ENCODE measurements around the gene ZNF326. TPM values are rescaled to one million over a fixed set of nuclear protein-coding genes. Genes with fewer than 3 reads are reported as not detected.
"Not testable (repeated sequence)": the region's sequence is repeated elsewhere in the genome, so short reads cannot be mapped to it uniquely, and the experiment has no call there.

Gene ZNF326
- total RNA-seq, 5 donors from 2014 or later (not counting 1 experiment from before 2014, with no cell fraction given) = 16.4 to 41.3 (median 16.8) TPM

- H3K27me3 ChIP-seq (replicated peaks in 1 of 2; ENCODE audit: control insufficient read depth in 2 of 2, extremely low read depth in 1 of 2, insufficient read depth in 2 of 2, low read length in 1 of 2) = peaks cover 0 to 3% of the 10 kb centered on the region in 2 experiments
- Mint-ChIP-seq H3K27ac (no peak overlapping the region), H3K9me3 (no peaks in the 10 kb centered on the region), H3K27me3 (peaks cover 0 to 10% of the 10 kb centered on the region in 2 donors), H3K4me1 (no peaks in the 10 kb centered on the region), H3K36me3 (no peaks in the 10 kb centered on the region), H3K4me3 (no peak overlapping the region)
- WGBS (ENCODE audit: insufficient coverage) = no CpG with 5 or more reads among the region's 3 CpGs
- no peaks in the 10 kb centered on the region for H3K36me3 ChIP-seq (ENCODE audit: control insufficient read depth in 2 of 2, extremely low read depth in 1 of 2, insufficient read depth in 1 of 2, low read length in 1 of 2)
- no peak overlapping the region for H3K4me3 ChIP-seq (ENCODE audit: control insufficient read depth in 1 of 2, extremely low read depth in 1 of 2, low read length in 1 of 2)
- ATAC-seq (replicated peaks in 1 of 4) (no peak), DNase-seq (no peak)
- no peaks in the 10 kb centered on the region for H3K4me1 ChIP-seq (ENCODE audit: control insufficient read depth in 1 of 2, extremely low read depth in 1 of 2, insufficient read depth in 2 of 2, low read length in 2 of 2)
- no peaks in the 10 kb centered on the region for H3K9me3 ChIP-seq
- H3K27ac ChIP-seq (ENCODE audit: low read length) = no peak overlapping the region
- CTCF ChIA-PET = no interaction called here
- POLR2A ChIA-PET = no interaction called here
Measured at GRCh38 chr1:90046635-90047034, 51.7 kb downstream of the ZNF326 start.

- POLR2A ChIA-PET = no interaction called here
- H3K27ac ChIP-seq (ENCODE audit: low read length) = no peak overlapping the region
- peaks cover 3 to 12% of the 10 kb centered on the region in 2 donors for H3K27me3 Mint-ChIP-seq
- WGBS (ENCODE audit: insufficient coverage) = 81% methylated on average over 3 of the region's 5 CpGs
- H3K36me3 ChIP-seq (ENCODE audit: control insufficient read depth in 2 of 2, extremely low read depth in 1 of 2, insufficient read depth in 1 of 2, low read length in 1 of 2) = no peaks in the 10 kb centered on the region
- CTCF ChIA-PET = interaction anchor here in 1 of 2 donors (0.7 kb wide), 1 partner anchor 331 kb away, joined by 3 read pairs; no protein-coding TSS in a partner anchor
- H3K27me3 ChIP-seq (replicated peaks in 1 of 2; ENCODE audit: control insufficient read depth in 2 of 2, extremely low read depth in 1 of 2, insufficient read depth in 2 of 2, low read length in 1 of 2) = peaks cover 0 to 3% of the 10 kb centered on the region in 2 experiments
- no peak overlapping the region for H3K4me3 Mint-ChIP-seq
- no peaks in the 10 kb centered on the region for H3K36me3 Mint-ChIP-seq
- ATAC-seq (replicated peaks in 1 of 4) (no peak), DNase-seq (no peak)
- H3K4me3 ChIP-seq (ENCODE audit: control insufficient read depth in 1 of 2, extremely low read depth in 1 of 2, low read length in 1 of 2) = no peak overlapping the region
- no peaks in the 10 kb centered on the region for H3K4me1 Mint-ChIP-seq
- no peaks in the 10 kb centered on the region for H3K4me1 ChIP-seq (ENCODE audit: control insufficient read depth in 1 of 2, extremely low read depth in 1 of 2, insufficient read depth in 2 of 2, low read length in 2 of 2)
- H3K9me3 ChIP-seq = no peaks in the 10 kb centered on the region
- no peaks in the 10 kb centered on the region for H3K9me3 Mint-ChIP-seq
- H3K27ac Mint-ChIP-seq = no peak overlapping the region
Measured at GRCh38 chr1:90048043-90048442, 53.1 kb downstream of the ZNF326 start.

- POLR2A ChIA-PET; DNase-seq; H3K36me3 Mint-ChIP-seq; H3K9me3 ChIP-seq; H3K4me1 Mint-ChIP-seq; H3K4me3 Mint-ChIP-seq; H3K27ac ChIP-seq (ENCODE audit: low read length); ATAC-seq (replicated peaks in 1 of 4); H3K27me3 ChIP-seq (replicated peaks in 1 of 2; ENCODE audit: control insufficient read depth in 2 of 2, extremely low read depth in 1 of 2, insufficient read depth in 2 of 2, low read length in 1 of 2); H3K4me3 ChIP-seq (ENCODE audit: control insufficient read depth in 1 of 2, extremely low read depth in 1 of 2, low read length in 1 of 2); H3K27ac Mint-ChIP-seq; H3K4me1 ChIP-seq (ENCODE audit: control insufficient read depth in 1 of 2, extremely low read depth in 1 of 2, insufficient read depth in 2 of 2, low read length in 2 of 2); CTCF ChIA-PET; H3K36me3 ChIP-seq (ENCODE audit: control insufficient read depth in 2 of 2, extremely low read depth in 1 of 2, insufficient read depth in 1 of 2, low read length in 1 of 2): not testable (repeated sequence)
- Mint-ChIP-seq H3K27me3 (peaks cover 14 to 16% of the 10 kb centered on the region in 2 donors), H3K9me3 (peaks cover 0 to 12% (median 11%) of the 10 kb centered on the region in 3 donors)
- WGBS (ENCODE audit: insufficient coverage) = 93% methylated on average over 22 of the region's 31 CpGs
Measured at GRCh38 chr1:90062700-90063643, 68.1 kb downstream of the ZNF326 start.

- H3K36me3 Mint-ChIP-seq; H3K4me1 ChIP-seq (ENCODE audit: control insufficient read depth in 1 of 2, extremely low read depth in 1 of 2, insufficient read depth in 2 of 2, low read length in 2 of 2); H3K27me3 ChIP-seq (replicated peaks in 1 of 2; ENCODE audit: control insufficient read depth in 2 of 2, extremely low read depth in 1 of 2, insufficient read depth in 2 of 2, low read length in 1 of 2); H3K27ac Mint-ChIP-seq; CTCF ChIA-PET; H3K4me1 Mint-ChIP-seq; H3K36me3 ChIP-seq (ENCODE audit: control insufficient read depth in 2 of 2, extremely low read depth in 1 of 2, insufficient read depth in 1 of 2, low read length in 1 of 2); H3K9me3 ChIP-seq; H3K27ac ChIP-seq (ENCODE audit: low read length); ATAC-seq (replicated peaks in 1 of 4); H3K4me3 ChIP-seq (ENCODE audit: control insufficient read depth in 1 of 2, extremely low read depth in 1 of 2, low read length in 1 of 2); H3K4me3 Mint-ChIP-seq; DNase-seq: not testable (repeated sequence)
- POLR2A ChIA-PET = interaction anchor here in 1 of 2 donors (0.6 kb wide), 1 partner anchor 817 kb away, joined by 3 read pairs; no protein-coding TSS in a partner anchor
- Mint-ChIP-seq H3K27me3 (peaks cover 14 to 16% of the 10 kb centered on the region in 2 donors), H3K9me3 (peaks cover 0 to 12% (median 11%) of the 10 kb centered on the region in 3 donors)
- WGBS (ENCODE audit: insufficient coverage) = no CpG with 5 or more reads among the region's 6 CpGs
Measured at GRCh38 chr1:90064109-90064508, 69.2 kb downstream of the ZNF326 start.

- POLR2A ChIA-PET = no interaction called here
- Histone ChIP-seq H3K27me3 (replicated peaks in 1 of 2; ENCODE audit: control insufficient read depth in 2 of 2, extremely low read depth in 1 of 2, insufficient read depth in 2 of 2, low read length in 1 of 2) (no peaks in the 10 kb centered on the region), H3K36me3 (ENCODE audit: control insufficient read depth in 2 of 2, extremely low read depth in 1 of 2, insufficient read depth in 1 of 2, low read length in 1 of 2) (no peaks in the 10 kb centered on the region), H3K9me3 (no peaks in the 10 kb centered on the region), H3K4me1 (ENCODE audit: control insufficient read depth in 1 of 2, extremely low read depth in 1 of 2, insufficient read depth in 2 of 2, low read length in 2 of 2) (no peaks in the 10 kb centered on the region), H3K27ac (ENCODE audit: low read length) (no peak overlapping the region), H3K4me3 (ENCODE audit: control insufficient read depth in 1 of 2, extremely low read depth in 1 of 2, low read length in 1 of 2) (no peak overlapping the region)
- no CpG with 5 or more reads among the region's 3 CpGs for WGBS (ENCODE audit: insufficient coverage)
- no peak overlapping the region for H3K4me3 Mint-ChIP-seq
- H3K4me1 Mint-ChIP-seq = no peaks in the 10 kb centered on the region
- ATAC-seq (replicated peaks in 1 of 4) (no peak), DNase-seq (no peak)
- no peak overlapping the region for H3K27ac Mint-ChIP-seq
- no peaks in the 10 kb centered on the region for H3K36me3 Mint-ChIP-seq
- CTCF ChIA-PET = interaction anchor here in 1 of 2 donors (0.6 kb wide), 1 partner anchor 141 kb away, joined by 3 read pairs; no protein-coding TSS in a partner anchor
- peaks cover 0 to 12% (median 11%) of the 10 kb centered on the region in 3 donors for H3K9me3 Mint-ChIP-seq
- H3K27me3 Mint-ChIP-seq = peaks cover 30 to 31% of the 10 kb centered on the region in 2 donors
Measured at GRCh38 chr1:90067194-90067931, 72.5 kb downstream of the ZNF326 start.

GRCh38 chr1:90068611-90069280, 73.8 kb downstream of the ZNF326 start:
- no peak for DNase-seq
- POLR2A ChIA-PET = no interaction called here
- ATAC-seq (replicated peaks in 1 of 4) = no peak
- Histone ChIP-seq H3K27ac (ENCODE audit: low read length) (no peak overlapping the region), H3K9me3 (no peaks in the 10 kb centered on the region), H3K27me3 (replicated peaks in 1 of 2; ENCODE audit: control insufficient read depth in 2 of 2, extremely low read depth in 1 of 2, insufficient read depth in 2 of 2, low read length in 1 of 2) (no peaks in the 10 kb centered on the region), H3K36me3 (ENCODE audit: control insufficient read depth in 2 of 2, extremely low read depth in 1 of 2, insufficient read depth in 1 of 2, low read length in 1 of 2) (no peaks in the 10 kb centered on the region), H3K4me1 (ENCODE audit: control insufficient read depth in 1 of 2, extremely low read depth in 1 of 2, insufficient read depth in 2 of 2, low read length in 2 of 2) (no peaks in the 10 kb centered on the region), H3K4me3 (ENCODE audit: control insufficient read depth in 1 of 2, extremely low read depth in 1 of 2, low read length in 1 of 2) (no peak overlapping the region)
- WGBS (ENCODE audit: insufficient coverage) = no CpG with 5 or more reads among the region's 5 CpGs
- H3K4me3 Mint-ChIP-seq = no peak overlapping the region
- H3K27ac Mint-ChIP-seq = no peak overlapping the region
- no peaks in the 10 kb centered on the region for H3K36me3 Mint-ChIP-seq
- CTCF ChIA-PET = no interaction called here
- peaks cover 0 to 5% (median 5%) of the 10 kb centered on the region in 3 donors for H3K9me3 Mint-ChIP-seq
- no peaks in the 10 kb centered on the region for H3K4me1 Mint-ChIP-seq
- peaks cover 28 to 31% of the 10 kb centered on the region in 2 donors for H3K27me3 Mint-ChIP-seq
